Mammary epithelial cell (primary cell): ENCODE results near the gene WSCD2.

Experiments
- CTCF ChIP-seq, 2 donors: IDR thresholded peaks in 1 of 2; conservative IDR thresholded peaks in 1 of 2; 2 replicates each; pipeline ENCODE4 v1.5.1; 2011 to 2012; ENCODE audit warnings: inconsistent platforms in 2 of 2, low read length in 2 of 2, mild to moderate bottlenecking in 2 of 2, control low read depth in 1 of 2, low read depth in 1 of 2; ENCODE audit not compliant: insufficient read depth in 1 of 2; ENCODE audit errors: extremely low read depth in 1 of 2
- EZH2 ChIP-seq: IDR thresholded peaks from 2 replicates; pipeline ENCODE4 v1.6.1; 2012; ENCODE audit warnings: low read length, inconsistent platforms, borderline replicate concordance

GRCh38 chr12:108107293-108107692, 21.8 kb upstream of the WSCD2 start:
- TF ChIP-seq EZH2 = no peak
- TF ChIP-seq CTCF (conservative IDR thresholded peaks at IDR 0.05 in 1 of 2, IDR thresholded peaks at IDR 0.05 in 1 of 2; ENCODE audit: extremely low read depth in 1 of 2, insufficient read depth in 1 of 2, low read depth in 1 of 2, low read length in 2 of 2) = no peak
